Heart right ventricle (tissue), 16 donors: ENCODE results near the gene CASP10. TPM values are rescaled to one million over a fixed set of nuclear protein-coding genes. Genes with fewer than 3 reads are reported as not detected.

ENCODE experiments used
- ATAC-seq, 8 donors: fragments of 200-7000 bp; cut with Tn5 transposase; one replicate each; pipeline ENCODE4 v1.9.1; 2020; ENCODE audit warnings: mild to moderate bottlenecking in 8 of 8, moderate library complexity in 8 of 8, moderate number of reproducible peaks in 1 of 8
- DNase-seq, 2 donors: peaks; one replicate each; pipeline ENCODE4 v3.0.0-alpha.2; 2020
- H3K27ac ChIP-seq, 10 donors: fragments of 200-600 bp; sonication (generic) in 2 of 10; one replicate each; pipeline versions ENCODE4 v1.5.0 to v1.8.0; 2020 to 2022; ENCODE audit warnings: mild to moderate bottlenecking in 3 of 10
- H3K27me3 ChIP-seq, 7 donors: fragments of 200-600 bp; one replicate each; pipeline ENCODE4 v1.8.0; 2021 to 2022; ENCODE audit warnings: mild to moderate bottlenecking in 2 of 7
- H3K36me3 ChIP-seq, 9 donors: fragments of 200-600 bp; sonication (generic) in 1 of 9; one replicate each; pipeline versions ENCODE4 v1.5.0 to v1.8.0; 2020 to 2022; ENCODE audit warnings: mild to moderate bottlenecking in 2 of 9
- H3K4me1 ChIP-seq, 9 donors: fragments of 200-600 bp; sonication (generic) in 1 of 9; one replicate each; pipeline versions ENCODE4 v1.5.0 to v1.8.0; 2020 to 2022; ENCODE audit warnings: mild to moderate bottlenecking in 4 of 9
- H3K4me3 ChIP-seq, 10 donors: fragments of 200-600 bp; sonication (generic) in 2 of 10; one replicate each; pipeline versions ENCODE4 v1.5.0 to v1.8.0; 2020 to 2022; ENCODE audit warnings: mild to moderate bottlenecking in 7 of 10, moderate library complexity in 2 of 10
- H3K9me3 ChIP-seq, 11 donors: fragments of 200-600 bp in 10 of 11; sonication (generic) in 2 of 11; one replicate each; pipeline versions ENCODE4 v1.5.0 to v1.8.0; 2013 to 2022; ENCODE audit warnings: mild to moderate bottlenecking in 2 of 11, control low read depth in 1 of 11, moderate library complexity in 1 of 11
- WGBS, 2 donors: extraction: QIAGEN DNeasy Blood & Tissue Kit; methylation state at CpG; one replicate each; pipeline ENCODE4 v1.1.7; 2013; ENCODE audit warnings: inconsistent platforms in 1 of 2; 5-methylcytosine and 5-hydroxymethylcytosine counted together
- intact Hi-C, 10 donors: fragments of 100-400 bp; cut with DNase I; formaldehyde crosslinking; loops; one replicate each; pipeline versions ENCODE4 v1.11.1 to v1.14.2; 2022
- polyA plus RNA-seq, 2 donors: library from polyadenylated mRNA; stranded (reverse); fragments of 200-250 nt; gene quantifications; one replicate each; pipeline ENCODE4 v1.2.3, GENCODE V29; 2013
- total RNA-seq, 10 donors: library from RNA; stranded (reverse); fragmentation: NEBNext Ultra II Directional in 3 of 10; extraction: Animal tissue kit (Norgen Biotek cat#: 25700) in 3 of 10; gene quantifications; one replicate each; pipeline versions ENCODE4 v1.2.1 to v1.2.4, GENCODE V29; 2021 to 2023
- TF ChIP-seq, protein P1 (sequence below), 9 donors: fragments of 200-600 bp; sonication (generic) in 2 of 9; IDR thresholded peaks; one replicate each; pipeline versions ENCODE4 v1.5.0 to v1.8.0; 2021 to 2022; ENCODE audit warnings: antibody characterized with exemption in 9 of 9, mild to moderate bottlenecking in 5 of 9, moderate library complexity in 1 of 9
- donor health status: Arrhythmogenic right ventricular cardiomyopathy.
- donor health status: ischemic (EF 13 %, LVEDD 7.1; RV severe dilation, severe dysfunction).
- donor health status: healthy with polysubstance abuse.
- donor health status: DM: no; HTN: yes; CAD: no.
- donor health status: DM: no; HTN: no; CAD: no.
- donor health status: ischemic (EF 25% LVEDD 6.9; RV normal size, moderate dysfunction).
- donor health status: ischemic (EF 25% LVEDD 5.7; RV mildly dilated, moderate dysfunction).
- donor health status: healthy.
- donor health status: DM: yes; HTN: yes; CAD: no.
- donor health status: Ischemic cardiomyopathy.
- donor health status: ischemic (EF 35%, LVEDD 5.7; RV mildly dilated, moderate dysfunction).
- donor health status: nonischemic (EF 11% LVEDD 7.7; RV severe dilation, severe dysfunction).
- donor health status: DM: yes; HTN: yes; CAD: no.
- donor health status: PGD.
- donor health status: ischemic (EF 29% LVEDD 5.4; RV normal size, mild dysfunction).
- donor health status: nonischemic (EF 23%, LVEDD 6.1; RV moderate dilation, normal function).

Gene CASP10
- total and polyA plus RNA-seq, 12 donors, result 2.0 to 13.2 (median 5.6) TPM

DNA sequence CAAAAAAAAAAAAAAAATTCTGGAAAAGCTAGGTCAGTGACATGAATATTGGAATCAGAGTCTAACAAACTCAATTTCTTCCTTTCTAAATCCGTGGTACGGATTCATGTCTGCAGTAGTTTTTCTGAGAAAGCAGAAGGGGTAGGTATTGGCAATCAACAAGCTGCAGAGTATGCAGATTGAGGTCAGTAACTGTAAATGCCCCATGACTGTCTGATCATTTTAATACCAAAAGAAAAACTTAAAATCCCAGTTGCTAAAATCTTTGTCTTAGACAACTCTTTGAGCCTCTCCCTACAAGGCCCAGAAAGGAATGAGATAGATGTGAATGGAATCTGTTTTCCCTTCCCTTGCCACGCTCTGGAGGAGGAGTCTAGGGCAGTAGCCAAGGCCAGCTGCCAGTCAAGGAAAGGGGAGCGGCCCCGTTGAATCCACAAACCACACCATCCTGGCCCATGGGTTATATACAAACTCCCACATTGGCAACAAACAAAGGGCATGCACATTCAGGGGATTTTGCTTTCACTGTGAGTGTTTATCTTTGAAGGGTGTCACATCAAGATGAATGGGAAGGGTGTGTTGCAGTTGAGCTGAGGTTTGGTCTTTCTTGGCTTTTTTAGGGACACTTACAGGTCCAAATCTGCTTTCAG is 71.3 kb downstream of the CASP10 start:
- H3K4me1 ChIP-seq, result peaks cover 0 to 51% (median 6%) of the 10 kb centered on the region in 9 donors
- peak overlapping the region in 1 of 10 donors; percentile 67 for H3K27ac ChIP-seq
- no peak overlapping the region for H3K4me3 ChIP-seq
- H3K36me3 ChIP-seq, result no peaks in the 10 kb centered on the region
- H3K27me3 ChIP-seq, result no peaks in the 10 kb centered on the region
- intact Hi-C loops, result loop anchor here in 1 of 10 donors (10.0 kb wide), 1 partner anchor 111 kb away; no protein-coding TSS in a partner anchor
- TF ChIP-seq, protein P1, sequence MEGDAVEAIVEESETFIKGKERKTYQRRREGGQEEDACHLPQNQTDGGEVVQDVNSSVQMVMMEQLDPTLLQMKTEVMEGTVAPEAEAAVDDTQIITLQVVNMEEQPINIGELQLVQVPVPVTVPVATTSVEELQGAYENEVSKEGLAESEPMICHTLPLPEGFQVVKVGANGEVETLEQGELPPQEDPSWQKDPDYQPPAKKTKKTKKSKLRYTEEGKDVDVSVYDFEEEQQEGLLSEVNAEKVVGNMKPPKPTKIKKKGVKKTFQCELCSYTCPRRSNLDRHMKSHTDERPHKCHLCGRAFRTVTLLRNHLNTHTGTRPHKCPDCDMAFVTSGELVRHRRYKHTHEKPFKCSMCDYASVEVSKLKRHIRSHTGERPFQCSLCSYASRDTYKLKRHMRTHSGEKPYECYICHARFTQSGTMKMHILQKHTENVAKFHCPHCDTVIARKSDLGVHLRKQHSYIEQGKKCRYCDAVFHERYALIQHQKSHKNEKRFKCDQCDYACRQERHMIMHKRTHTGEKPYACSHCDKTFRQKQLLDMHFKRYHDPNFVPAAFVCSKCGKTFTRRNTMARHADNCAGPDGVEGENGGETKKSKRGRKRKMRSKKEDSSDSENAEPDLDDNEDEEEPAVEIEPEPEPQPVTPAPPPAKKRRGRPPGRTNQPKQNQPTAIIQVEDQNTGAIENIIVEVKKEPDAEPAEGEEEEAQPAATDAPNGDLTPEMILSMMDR (IDR thresholded peaks at IDR 0.05), result no peak
- no peaks in the 10 kb centered on the region for H3K9me3 ChIP-seq
- WGBS, 2 donors, result 58 to 72% methylated on average over 5 of the region's 5 CpGs
- no peak for DNase-seq
- no peak for ATAC-seq

DNA sequence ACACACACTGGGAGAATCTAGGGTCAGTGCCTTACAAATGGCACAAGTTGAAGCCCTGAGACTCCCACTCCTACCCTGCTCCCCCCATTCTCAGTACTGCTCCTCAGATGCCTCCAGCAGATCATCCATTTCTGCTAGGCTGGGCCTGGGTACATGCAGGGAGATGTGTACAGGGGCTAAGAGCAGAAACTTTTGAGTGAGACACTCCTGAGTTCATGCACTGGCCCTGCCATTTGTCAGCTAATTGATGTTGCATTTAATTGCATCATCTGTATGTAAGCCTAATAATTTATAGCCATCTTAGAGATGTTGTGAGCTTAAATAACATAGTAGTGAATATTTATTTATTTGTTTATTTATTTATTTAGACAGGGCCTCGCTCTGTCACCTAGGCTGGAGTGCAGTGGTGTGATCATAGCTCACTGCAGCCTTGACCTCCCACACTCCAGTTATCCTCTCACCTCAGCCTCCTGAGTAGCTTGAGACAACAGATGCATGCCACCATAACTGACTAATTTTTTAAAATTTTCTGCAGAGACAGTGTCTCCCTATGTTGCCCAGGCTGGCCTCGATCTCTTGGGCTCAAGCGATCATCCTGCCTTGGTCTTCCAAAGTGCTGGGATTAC is 72.6 kb downstream of the CASP10 start:
- Histone ChIP-seq H3K27me3 (no peaks in the 10 kb centered on the region), H3K9me3 (no peaks in the 10 kb centered on the region), H3K4me3 (no peak overlapping the region), H3K27ac (peak overlapping the region in 1 of 10 donors; percentile 95), H3K36me3 (no peaks in the 10 kb centered on the region), H3K4me1 (peaks cover 2 to 64% (median 12%) of the 10 kb centered on the region in 9 donors)
- ATAC-seq (no peak), DNase-seq (no peak)
- 95 to 98% methylated on average over 3 of the region's 3 CpGs for WGBS, 2 donors
- intact Hi-C loops, result loop anchor here in 2 of 10 donors (5.0 to 10.0 kb wide), 2 partner anchors 107 to 109 kb away; no protein-coding TSS in a partner anchor
- TF ChIP-seq, protein P1 (IDR thresholded peaks at IDR 0.05), result no peak

DNA sequence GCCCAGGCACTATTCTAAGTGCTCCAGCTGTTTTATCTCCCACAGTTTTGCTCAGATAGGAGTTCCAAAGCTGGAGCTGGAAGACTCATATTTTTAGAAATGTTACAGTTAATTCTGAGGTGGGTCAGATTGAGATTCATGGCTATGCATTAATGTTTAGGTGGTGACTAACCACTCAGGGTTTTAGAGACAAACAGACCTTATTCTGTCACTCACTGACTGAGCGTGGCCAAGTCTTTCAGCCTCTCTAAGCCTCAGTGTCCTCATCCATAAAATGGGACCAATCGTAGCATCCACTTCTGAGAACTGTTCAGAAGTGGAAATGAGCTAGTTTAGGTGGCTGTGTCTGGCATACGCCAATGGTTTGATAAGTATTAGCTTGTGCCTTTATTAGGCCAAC is 73.1 kb downstream of the CASP10 start:
- H3K9me3 ChIP-seq, result no peaks in the 10 kb centered on the region
- H3K4me3 ChIP-seq, result no peak overlapping the region
- ATAC-seq (no peak), DNase-seq (no peak)
- peak overlapping the region in 1 of 10 donors; percentile 95 for H3K27ac ChIP-seq
- no peaks in the 10 kb centered on the region for H3K27me3 ChIP-seq
- WGBS, 2 donors, result 78 to 98% methylated on average over 3 of the region's 3 CpGs
- intact Hi-C loops, result loop anchor here in 2 of 10 donors (5.0 to 10.0 kb wide), 2 partner anchors 106 to 109 kb away; no protein-coding TSS in a partner anchor
- TF ChIP-seq, protein P1 (IDR thresholded peaks at IDR 0.05), result no peak
- H3K36me3 ChIP-seq, result no peaks in the 10 kb centered on the region
- H3K4me1 ChIP-seq, result peaks cover 2 to 70% (median 12%) of the 10 kb centered on the region in 9 donors

DNA sequence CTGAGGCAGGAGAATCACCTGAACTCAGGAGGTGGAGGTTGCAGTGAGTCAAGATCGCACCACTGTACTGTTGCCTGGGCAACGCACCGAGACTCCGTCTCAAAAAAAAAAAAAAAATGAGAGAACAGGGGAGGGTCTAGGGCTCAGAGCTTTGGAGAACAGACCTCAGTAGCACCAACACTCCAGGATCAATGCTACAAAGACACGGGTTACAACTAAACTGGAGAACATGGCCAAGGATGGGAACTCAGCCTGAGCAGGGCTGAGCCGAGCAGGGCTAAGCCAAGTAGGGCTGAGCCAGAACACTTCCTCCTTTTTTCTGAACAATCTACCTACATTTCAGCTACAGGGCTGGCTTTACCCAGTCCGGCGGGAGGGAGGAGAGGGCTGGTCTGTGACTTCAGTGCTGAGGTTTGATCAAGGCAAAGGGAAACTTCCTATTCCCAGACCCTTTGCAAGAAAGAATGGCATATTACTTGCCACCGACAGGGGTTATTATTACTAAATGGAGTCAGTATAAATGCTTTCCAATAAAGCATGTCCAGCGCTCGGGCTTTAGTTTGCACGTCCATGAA is 74.5 kb downstream of the CASP10 start:
- peak; percentile 61 to 75 (median 64) for ATAC-seq
- intact Hi-C loops, result loop anchor here in 2 of 10 donors (5.0 to 10.0 kb wide), 2 partner anchors 105 to 107 kb away; no protein-coding TSS in a partner anchor
- TF ChIP-seq, protein P1 (IDR thresholded peaks at IDR 0.05), result no peak

More for the DNA sequence above, 74.5 kb downstream of the CASP10 start:
- peak; percentile 11 to 25 for DNase-seq
- 40 to 58% methylated on average over 12 of the region's 12 CpGs for WGBS, 2 donors
- Histone ChIP-seq H3K9me3 (no peaks in the 10 kb centered on the region), H3K36me3 (no peaks in the 10 kb centered on the region), H3K27me3 (no peaks in the 10 kb centered on the region), H3K4me1 (peaks cover 2 to 76% (median 12%) of the 10 kb centered on the region in 9 donors), H3K27ac (peak overlapping the region in 9 of 10 donors; percentile 76 to 95 (median 86)), H3K4me3 (peak overlapping the region; percentile 39 to 71 (median 66))
